Parathyroid adenoma (tissue), 2 donors: Measurements from ENCODE around the gene PLSCR5.

Experiments
- H2AFZ ChIP-seq: fragments of 300-600 bp; sonication (generic); one replicate; pipeline ENCODE4 v1.7.0; 2017; ENCODE audit warnings: antibody characterized with exemption, mild to moderate bottlenecking
- H3K27ac ChIP-seq: fragments of 300-600 bp; sonication (generic); one replicate; pipeline ENCODE4 v1.7.0; 2017
- H3K27me3 ChIP-seq: fragments of 300-600 bp; sonication (generic); one replicate; pipeline ENCODE4 v1.7.0; 2017; ENCODE audit warnings: low read length; ENCODE audit not compliant: control insufficient read depth, insufficient read depth
- H3K36me3 ChIP-seq: fragments of 300-600 bp; sonication (generic); one replicate; pipeline ENCODE4 v1.7.0; 2017; ENCODE audit warnings: low read length; ENCODE audit not compliant: control insufficient read depth, insufficient read depth
- H3K4me1 ChIP-seq: fragments of 300-600 bp; sonication (generic); one replicate; pipeline ENCODE4 v1.7.0; 2017; ENCODE audit warnings: control low read depth
- H3K4me2 ChIP-seq: fragments of 300-600 bp; sonication (generic); one replicate; pipeline ENCODE4 v1.7.0; 2017; ENCODE audit warnings: low read length
- H3K4me3 ChIP-seq: fragments of 300-600 bp; sonication (generic); one replicate; pipeline ENCODE4 v1.7.0; 2017; ENCODE audit warnings: low read depth, low read length
- H3K79me2 ChIP-seq: fragments of 300-600 bp; sonication (generic); one replicate; pipeline ENCODE4 v1.7.0; 2017; ENCODE audit warnings: control low read depth
- H3K9ac ChIP-seq: fragments of 300-600 bp; sonication (generic); one replicate; pipeline ENCODE4 v1.7.0; 2017; ENCODE audit warnings: mild to moderate bottlenecking
- H3K9me3 ChIP-seq: fragments of 300-600 bp; sonication (generic); one replicate; pipeline ENCODE4 v1.7.0; 2017; ENCODE audit warnings: low read length; ENCODE audit not compliant: control insufficient read depth
- TF ChIP-seq, protein P1 (sequence below): fragments of 300-600 bp; sonication (generic); IDR thresholded peaks from one replicate; pipeline ENCODE4 v1.7.0; 2017; ENCODE audit warnings: antibody characterized with exemption, mild to moderate bottlenecking
- donor health status: primary hyperparathyroidism.

Gene PLSCR5

DNA sequence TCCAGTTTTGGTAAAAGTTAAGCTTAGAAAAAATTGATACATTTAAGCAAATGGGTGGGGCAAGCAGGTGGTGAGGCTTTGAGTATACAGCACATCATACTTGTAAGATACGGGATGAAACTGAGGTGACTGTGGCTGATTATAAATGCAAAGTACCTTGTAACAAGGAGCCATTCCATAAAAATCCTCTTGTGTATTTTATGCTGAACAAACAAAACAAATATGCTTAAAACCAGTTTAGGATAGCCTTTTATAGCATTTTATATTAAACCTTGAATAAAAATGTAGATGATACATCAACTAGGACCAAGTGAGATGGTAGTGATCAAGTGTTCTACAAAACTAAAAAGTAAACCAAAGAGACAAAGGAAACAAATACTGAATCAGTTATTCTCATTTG, 64.2 kb downstream of the PLSCR5 start:
- Histone ChIP-seq H3K4me1 (no peaks in the 10 kb centered on the region), H3K27ac (no peak overlapping the region)
- TF ChIP-seq, protein P1, sequence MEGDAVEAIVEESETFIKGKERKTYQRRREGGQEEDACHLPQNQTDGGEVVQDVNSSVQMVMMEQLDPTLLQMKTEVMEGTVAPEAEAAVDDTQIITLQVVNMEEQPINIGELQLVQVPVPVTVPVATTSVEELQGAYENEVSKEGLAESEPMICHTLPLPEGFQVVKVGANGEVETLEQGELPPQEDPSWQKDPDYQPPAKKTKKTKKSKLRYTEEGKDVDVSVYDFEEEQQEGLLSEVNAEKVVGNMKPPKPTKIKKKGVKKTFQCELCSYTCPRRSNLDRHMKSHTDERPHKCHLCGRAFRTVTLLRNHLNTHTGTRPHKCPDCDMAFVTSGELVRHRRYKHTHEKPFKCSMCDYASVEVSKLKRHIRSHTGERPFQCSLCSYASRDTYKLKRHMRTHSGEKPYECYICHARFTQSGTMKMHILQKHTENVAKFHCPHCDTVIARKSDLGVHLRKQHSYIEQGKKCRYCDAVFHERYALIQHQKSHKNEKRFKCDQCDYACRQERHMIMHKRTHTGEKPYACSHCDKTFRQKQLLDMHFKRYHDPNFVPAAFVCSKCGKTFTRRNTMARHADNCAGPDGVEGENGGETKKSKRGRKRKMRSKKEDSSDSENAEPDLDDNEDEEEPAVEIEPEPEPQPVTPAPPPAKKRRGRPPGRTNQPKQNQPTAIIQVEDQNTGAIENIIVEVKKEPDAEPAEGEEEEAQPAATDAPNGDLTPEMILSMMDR, result no peak

DNA sequence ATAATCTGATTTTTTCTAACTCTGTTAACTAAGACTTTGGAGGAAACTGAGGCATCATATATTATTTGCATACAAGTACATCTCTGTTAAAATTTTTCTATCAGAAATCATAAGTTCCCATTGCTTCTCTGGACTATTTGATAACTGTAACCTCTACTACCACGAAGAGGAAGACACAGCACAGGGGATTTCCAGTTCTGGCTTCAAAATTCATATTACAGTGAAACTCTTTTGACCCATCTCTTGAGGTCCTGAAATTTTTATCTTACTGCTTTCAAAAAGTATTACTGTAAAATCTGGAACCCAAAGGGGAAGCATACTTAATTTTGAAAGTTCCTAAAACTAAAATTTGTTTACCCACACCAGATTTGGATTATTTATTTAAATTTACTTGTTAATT, 64.9 kb downstream of the PLSCR5 start:
- Histone ChIP-seq H3K27ac (no peak overlapping the region), H3K4me3 (no peak overlapping the region), H3K27me3 (no peaks in the 10 kb centered on the region), H3K36me3 (no peaks in the 10 kb centered on the region), H3K9ac (no peak overlapping the region), H3K9me3 (no peaks in the 10 kb centered on the region), H3K4me1 (no peaks in the 10 kb centered on the region), H3K79me2 (no peaks in the 10 kb centered on the region), H2AFZ (no peak overlapping the region), H3K4me2 (no peak overlapping the region)
- TF ChIP-seq, protein P1, result no peak

More for the DNA sequence above, 64.2 kb downstream of the PLSCR5 start:
- Histone ChIP-seq H3K9ac (no peak overlapping the region), H3K79me2 (no peaks in the 10 kb centered on the region), H3K36me3 (no peaks in the 10 kb centered on the region), H2AFZ (no peak overlapping the region), H3K4me3 (no peak overlapping the region), H3K9me3 (no peaks in the 10 kb centered on the region), H3K27me3 (no peaks in the 10 kb centered on the region), H3K4me2 (no peak overlapping the region)

GRCh38 chr3:146539315-146539714, 65.8 kb downstream of the PLSCR5 start:
- Histone ChIP-seq H3K4me3 (no peak overlapping the region), H3K4me2 (no peak overlapping the region), H2AFZ (no peak overlapping the region), H3K79me2 (no peaks in the 10 kb centered on the region), H3K9me3 (no peaks in the 10 kb centered on the region), H3K27me3 (no peaks in the 10 kb centered on the region), H3K36me3 (no peaks in the 10 kb centered on the region), H3K4me1 (no peaks in the 10 kb centered on the region), H3K27ac (no peak overlapping the region), H3K9ac (no peak overlapping the region)
- TF ChIP-seq, protein P1, result no peak

- H3K36me3 ChIP-seq, result no peaks in the 10 kb centered on the region
- no peaks in the 10 kb centered on the region for H3K27me3 ChIP-seq
- H3K4me3 ChIP-seq, result no peak overlapping the region
- TF ChIP-seq, protein P1, result no peak
- H3K79me2 ChIP-seq, result no peaks in the 10 kb centered on the region
- no peak overlapping the region for H3K4me2 ChIP-seq
- no peak overlapping the region for H3K27ac ChIP-seq
- H3K9ac ChIP-seq, result no peak overlapping the region
- no peaks in the 10 kb centered on the region for H3K4me1 ChIP-seq
- no peaks in the 10 kb centered on the region for H3K9me3 ChIP-seq
- no peak overlapping the region for H2AFZ ChIP-seq
These were observed 67.5 kb downstream of the PLSCR5 start for GRCh38 chr3:146537603-146538002.

DNA sequence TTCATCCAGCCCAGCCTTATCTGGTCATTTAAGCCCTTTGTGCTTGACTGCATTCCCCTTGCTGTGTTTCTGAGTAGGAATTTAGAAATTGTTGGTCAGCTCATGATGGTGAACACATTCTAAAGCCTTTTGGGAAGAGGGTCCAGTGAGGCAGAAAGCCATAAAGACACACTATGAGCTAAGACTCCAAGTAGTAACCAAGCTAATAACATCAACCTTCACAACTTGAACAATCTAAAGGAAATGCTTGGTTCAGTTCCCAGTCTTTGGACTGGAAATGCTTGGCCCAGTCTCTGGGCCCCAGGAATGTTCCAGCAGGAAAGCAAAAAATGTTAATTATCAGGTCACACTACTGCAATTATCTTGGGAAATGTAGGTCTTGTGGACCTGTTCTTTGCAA, 68.5 kb downstream of the PLSCR5 start:
- H3K79me2 ChIP-seq, result no peaks in the 10 kb centered on the region
- H3K36me3 ChIP-seq, result no peaks in the 10 kb centered on the region
- no peak overlapping the region for H3K4me2 ChIP-seq
- no peaks in the 10 kb centered on the region for H3K9me3 ChIP-seq
- H2AFZ ChIP-seq, result no peak overlapping the region
- no peak overlapping the region for H3K9ac ChIP-seq
- H3K27me3 ChIP-seq, result no peaks in the 10 kb centered on the region
- no peak overlapping the region for H3K4me3 ChIP-seq
- H3K4me1 ChIP-seq, result no peaks in the 10 kb centered on the region
- no peak overlapping the region for H3K27ac ChIP-seq
- TF ChIP-seq, protein P1, result no peak
